Skin epidermis (tissue), 12 donors: ENCODE measurements around the gene RASSF6.
"Not testable (repeated sequence)": the region's sequence is repeated elsewhere in the genome, so short reads cannot be mapped to it uniquely, and the experiment has no call there.

Source experiments
- H3K27ac ChIP-seq, 21 experiments: fragments of 200-600 bp; sonication (generic) in 11 of 21; one replicate each; pipeline ENCODE4 v1.5.0; 2020; ENCODE audit warnings: mild to moderate bottlenecking in 3 of 21, inconsistent platforms in 2 of 21, moderate library complexity in 2 of 21
- H3K4me3 ChIP-seq, 7 experiments: fragments of 200-600 bp; sonication (generic) in 2 of 7; one replicate each; pipeline ENCODE4 v1.5.0; 2020; ENCODE audit warnings: inconsistent platforms in 2 of 7, mild to moderate bottlenecking in 2 of 7, moderate library complexity in 1 of 7

Gene RASSF6, protein sequence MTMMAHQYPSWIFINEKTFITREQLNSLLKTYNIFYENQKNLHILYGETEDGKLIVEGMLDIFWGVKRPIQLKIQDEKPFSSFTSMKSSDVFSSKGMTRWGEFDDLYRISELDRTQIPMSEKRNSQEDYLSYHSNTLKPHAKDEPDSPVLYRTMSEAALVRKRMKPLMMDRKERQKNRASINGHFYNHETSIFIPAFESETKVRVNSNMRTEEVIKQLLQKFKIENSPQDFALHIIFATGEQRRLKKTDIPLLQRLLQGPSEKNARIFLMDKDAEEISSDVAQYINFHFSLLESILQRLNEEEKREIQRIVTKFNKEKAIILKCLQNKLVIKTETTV

GRCh38 chr4:73620115-73620792, at the start of gene RASSF6:
RASSF6 (minus strand) TSS chr4:73620436; CDS start chr4:73611795, 8,641 bp downstream.
- Histone ChIP-seq H3K4me3 (peak within 1 kb of the TSS; percentile 5 to 41 (median 23)), H3K27ac (peak within 1 kb of the TSS in 6 of 21 experiments; percentile 19 to 65 (median 42))

GRCh38 chr4:73669410-73670183, 49.4 kb upstream of the RASSF6 start:
- no peak overlapping the region for H3K4me3 ChIP-seq
- H3K27ac ChIP-seq: no peak overlapping the region

DNA sequence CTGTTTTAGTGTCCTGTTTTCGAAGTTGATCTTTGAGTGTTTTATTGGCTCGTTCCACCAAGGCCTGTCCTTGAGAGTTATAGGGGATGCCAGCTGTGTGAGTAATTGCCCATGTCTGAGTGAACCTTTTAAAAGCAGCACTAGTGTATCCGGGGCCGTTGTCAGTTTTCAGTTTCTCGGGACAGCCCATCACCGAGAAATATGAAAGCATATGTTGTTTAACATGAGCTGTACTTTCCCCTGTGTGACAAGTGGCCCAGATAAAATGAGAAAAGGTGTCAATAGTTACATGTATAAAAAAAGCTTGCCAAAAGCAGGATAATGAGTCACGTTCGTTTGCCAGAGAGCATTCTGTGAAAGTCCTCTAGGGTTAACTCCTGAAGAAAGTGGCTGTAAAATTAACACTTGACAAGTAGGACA, 48.6 kb upstream of the RASSF6 start:
- Histone ChIP-seq H3K4me3 (no peak overlapping the region), H3K27ac (no peak overlapping the region)

GRCh38 chr4:73665924-73666323, 45.7 kb upstream of the RASSF6 start:
- not testable (repeated sequence) for H3K27ac ChIP-seq, H3K4me3 ChIP-seq

GRCh38 chr4:73664470-73664869, 44.2 kb upstream of the RASSF6 start:
- Histone ChIP-seq H3K27ac (no peak overlapping the region), H3K4me3 (no peak overlapping the region)

DNA sequence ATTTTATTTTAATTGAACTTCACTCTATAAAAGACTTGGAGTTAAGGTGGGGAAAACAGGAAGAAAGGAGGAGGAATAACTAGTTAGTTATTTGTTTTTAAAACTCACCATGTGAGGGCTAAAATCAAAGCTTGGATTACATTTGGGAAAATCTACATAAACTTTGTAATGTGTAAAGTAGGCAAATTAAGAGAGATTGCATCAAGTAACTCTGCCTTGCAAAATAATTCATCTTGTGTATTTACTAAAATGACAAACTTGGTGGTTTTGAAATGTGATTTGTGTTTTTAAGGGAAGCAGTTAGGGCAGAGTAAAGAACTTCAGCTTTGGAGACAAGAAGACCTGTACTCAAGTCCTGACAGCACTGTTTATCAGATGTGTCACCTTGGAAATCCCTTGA, 43.3 kb upstream of the RASSF6 start:
- Histone ChIP-seq H3K27ac (no peak overlapping the region), H3K4me3 (no peak overlapping the region)

DNA sequence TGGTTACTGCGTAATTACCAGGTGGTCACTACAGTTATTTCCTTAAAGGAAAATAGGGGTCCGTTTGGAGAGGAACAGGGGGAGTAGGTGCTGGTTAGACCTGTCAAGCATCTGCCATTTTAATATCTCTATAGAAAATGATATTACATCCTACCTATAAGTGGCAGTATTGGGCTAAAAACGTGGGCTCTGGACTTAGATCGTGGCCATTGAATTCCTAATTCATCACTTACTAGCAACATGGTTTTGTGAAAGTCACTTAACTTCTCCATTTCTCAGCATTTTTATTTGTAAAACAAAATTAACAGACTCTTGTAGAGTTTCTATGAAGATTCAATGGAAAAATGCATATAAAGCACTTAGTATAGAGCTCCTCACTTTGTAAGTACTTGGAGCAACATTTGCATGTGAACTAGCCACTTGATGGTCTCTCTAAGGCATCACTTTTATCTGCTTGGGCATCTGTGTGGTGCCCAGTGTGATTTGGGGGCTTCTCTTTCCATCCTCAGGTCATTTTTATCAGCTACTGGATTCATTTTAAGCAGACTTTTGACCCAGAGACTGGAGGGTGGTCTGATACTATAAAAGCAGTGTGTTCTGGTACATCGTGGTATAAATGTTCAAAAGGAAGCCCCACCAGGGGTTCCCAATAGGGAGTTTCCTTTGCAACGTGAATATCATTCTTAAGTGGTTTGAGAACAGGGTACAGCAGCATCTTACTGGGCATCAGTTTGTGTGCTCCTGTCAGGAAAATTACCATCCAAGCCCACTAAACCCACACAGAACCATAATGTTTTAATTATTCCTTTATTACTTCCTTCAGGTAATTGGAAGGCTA, 42.7 kb upstream of the RASSF6 start:
- Histone ChIP-seq H3K27ac (no peak overlapping the region), H3K4me3 (no peak overlapping the region)

DNA sequence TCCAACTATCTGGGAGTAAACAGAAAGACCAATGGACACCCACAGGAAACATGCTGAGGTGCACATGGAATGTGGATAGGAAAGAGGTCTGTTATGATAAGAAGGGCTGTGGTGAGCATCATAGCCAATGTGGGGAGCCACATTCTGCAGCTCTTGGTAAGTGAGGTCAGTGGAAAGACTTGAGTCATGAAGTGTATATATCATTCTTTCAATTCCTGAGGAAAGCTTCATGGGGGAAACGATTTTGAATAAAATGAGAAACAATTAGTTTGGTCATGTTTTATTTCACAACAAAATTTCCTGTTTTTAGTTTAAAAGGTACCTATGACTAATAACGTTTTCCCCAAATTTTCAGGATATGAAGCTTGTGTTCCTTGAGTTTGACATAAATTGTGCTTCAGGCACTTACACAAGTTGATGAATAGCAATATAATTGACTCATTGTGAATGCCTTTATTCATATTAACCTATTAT, 41.4 kb upstream of the RASSF6 start:
- Histone ChIP-seq H3K4me3 (no peak overlapping the region), H3K27ac (no peak overlapping the region)

- no peak overlapping the region for H3K4me3 ChIP-seq
- H3K27ac ChIP-seq: no peak overlapping the region
Observed at GRCh38 chr4:73660808-73661207, 40.6 kb upstream of the RASSF6 start.

- H3K4me3 ChIP-seq: no peak overlapping the region
- H3K27ac ChIP-seq: no peak overlapping the region
Observed at GRCh38 chr4:73653695-73654106, 33.5 kb upstream of the RASSF6 start.

DNA sequence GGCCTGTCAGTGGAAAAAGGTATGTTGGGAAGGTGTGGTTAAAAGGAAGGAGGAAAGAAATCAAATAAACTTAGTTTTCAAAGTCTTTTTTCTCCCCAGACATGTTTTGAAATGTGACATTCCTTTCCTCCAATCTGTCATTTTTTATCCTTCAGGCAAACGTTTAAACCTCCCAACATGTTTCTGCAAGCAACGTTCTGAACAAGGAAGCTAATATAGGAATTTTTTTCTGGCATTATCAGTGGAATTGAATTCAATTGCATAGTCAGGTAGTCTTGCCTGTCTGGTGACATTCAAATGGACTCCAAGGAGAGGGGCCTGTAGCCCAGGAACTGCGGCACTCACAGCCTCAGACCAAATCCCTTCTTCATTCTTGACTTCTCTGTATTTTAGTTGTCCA, 30.0 kb upstream of the RASSF6 start:
- Histone ChIP-seq H3K27ac (peak overlapping the region in 8 of 21 experiments; percentile 14 to 76 (median 35)), H3K4me3 (no peak overlapping the region)

DNA sequence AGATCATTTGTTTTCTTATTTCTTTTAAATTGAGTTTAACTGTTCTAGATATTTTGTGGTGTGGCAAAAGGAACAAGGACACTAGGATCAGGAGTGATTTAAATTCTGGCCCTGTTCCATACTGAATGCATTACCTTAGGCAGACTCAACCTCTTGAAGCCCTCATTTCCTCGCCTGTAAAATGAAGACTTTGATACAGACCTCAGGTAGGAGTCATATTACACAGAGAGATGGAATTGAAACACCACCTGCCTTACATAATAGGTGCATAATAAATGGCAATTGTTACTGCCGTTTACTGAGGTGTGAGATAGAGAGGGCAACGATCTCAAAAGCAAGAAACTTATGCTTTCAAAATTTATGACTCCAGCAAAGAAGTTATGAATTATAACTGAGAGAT, 28.2 kb upstream of the RASSF6 start:
- no peak overlapping the region for H3K27ac ChIP-seq
- H3K4me3 ChIP-seq: no peak overlapping the region

- H3K4me3 ChIP-seq: no peak overlapping the region
- H3K27ac ChIP-seq: no peak overlapping the region
Observed at GRCh38 chr4:73646117-73646516, 25.9 kb upstream of the RASSF6 start.

GRCh38 chr4:73631565-73632226, 11.5 kb upstream of the RASSF6 start:
- no peak overlapping the region for H3K27ac ChIP-seq
- H3K4me3 ChIP-seq: no peak overlapping the region

GRCh38 chr4:73628834-73629233, 8.6 kb upstream of the RASSF6 start:
- not testable (repeated sequence) for H3K27ac ChIP-seq, H3K4me3 ChIP-seq

GRCh38 chr4:73621357-73621756, 1.1 kb upstream of the RASSF6 start:
- Histone ChIP-seq H3K4me3 (no peak overlapping the region), H3K27ac (no peak overlapping the region)

- no peak overlapping the region for H3K27ac ChIP-seq
- peak overlapping the region in 1 of 7 experiments; percentile 41 for H3K4me3 ChIP-seq
Observed at GRCh38 chr4:73619346-73619745, 890 bp downstream of the RASSF6 start.

GRCh38 chr4:73617256-73617655, 3.0 kb downstream of the RASSF6 start:
- Histone ChIP-seq H3K27ac (no peak overlapping the region), H3K4me3 (no peak overlapping the region)

DNA sequence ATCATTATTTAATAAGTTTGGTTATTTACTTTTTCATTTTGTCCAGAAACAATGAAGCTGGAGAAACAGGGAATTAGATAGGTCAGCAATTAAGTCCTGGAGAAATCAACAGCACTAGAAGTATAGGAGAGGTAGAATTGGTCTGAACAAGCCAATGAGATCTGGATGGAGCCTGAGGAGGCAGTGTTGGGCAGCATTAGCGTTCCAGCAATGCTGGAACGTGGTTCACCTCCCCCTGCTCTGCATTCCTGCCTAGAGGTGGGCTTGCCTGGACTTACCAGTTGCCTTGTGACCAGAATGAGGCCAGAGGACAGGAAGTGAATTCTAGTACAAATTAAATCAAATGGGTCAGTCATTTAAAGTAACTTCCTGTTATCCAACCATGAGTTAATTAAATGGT, 4.6 kb downstream of the RASSF6 start:
- Histone ChIP-seq H3K27ac (no peak overlapping the region), H3K4me3 (no peak overlapping the region)
